Myocyte (in vitro differentiated cells): ENCODE measurements around the gene ZBTB18. TPM values are rescaled to one million over a fixed set of nuclear protein-coding genes. Genes with fewer than 3 reads are reported as not detected.

Source experiments
- total RNA-seq: library from RNA; depleted of rRNA; stranded (reverse); fragments of >200 nt; gene quantifications from 2 replicates; pipeline ENCODE4 v1.2.3, GENCODE V29; 2014

ZBTB18 gene
- total RNA-seq, 1 donor from 2014 or later = 106 TPM

Other genes with a start within 250 kb of the ZBTB18 start
- 9.4 and 10.4 TPM in 2 replicates for gene AKT3, start 201.0 kb upstream of the ZBTB18 start, total RNA-seq